Ishikawa (cell line): ENCODE results near the gene MAP2K6.

Experiments used
- CEBPB ChIP-seq: IDR thresholded peaks from 2 replicates; pipeline ENCODE4 v1.6.1; 2012
- CREB1 ChIP-seq: IDR thresholded peaks from 2 replicates; pipeline ENCODE4 v1.6.1; 2012; ENCODE audit warnings: low read depth
- EP300 ChIP-seq: IDR thresholded peaks from 2 replicates; pipeline ENCODE4 v1.6.1; 2012; ENCODE audit warnings: borderline replicate concordance
- MAX ChIP-seq: IDR thresholded peaks from 2 replicates; pipeline ENCODE4 v1.6.1; 2012
- RAD21 ChIP-seq: IDR thresholded peaks from 2 replicates; pipeline ENCODE4 v1.6.1; 2012; ENCODE audit warnings: low read depth
- REST ChIP-seq: IDR thresholded peaks from 2 replicates; pipeline ENCODE4 v1.6.1; 2012; ENCODE audit warnings: low read depth, mild to moderate bottlenecking
- TAF1 ChIP-seq: IDR thresholded peaks from 2 replicates; pipeline ENCODE4 v1.6.1; 2012; ENCODE audit warnings: low read depth, mild to moderate bottlenecking
- TCF12 ChIP-seq: IDR thresholded peaks from 2 replicates; pipeline ENCODE4 v1.6.1; 2012; ENCODE audit warnings: low read depth
- TEAD4 ChIP-seq: IDR thresholded peaks from 2 replicates; pipeline ENCODE4 v1.6.1; 2012
- USF1 ChIP-seq: IDR thresholded peaks from 2 replicates; pipeline ENCODE4 v1.6.1; 2012
- YY1 ChIP-seq: IDR thresholded peaks from 2 replicates; pipeline ENCODE4 v1.6.1; 2012; ENCODE audit warnings: low read depth
- ZBTB7A ChIP-seq: IDR thresholded peaks from 2 replicates; pipeline ENCODE4 v1.6.1; 2012; ENCODE audit warnings: low read depth

- TF ChIP-seq YY1 (0 out of 2 replicates have a peak, but pooled peaks have one; percentile 29), EP300 (peak; percentile 46; the same call in 1 of the 2 replicates), TCF12 (peak; percentile 56), MAX (no peak; the same call in 1 of the 2 replicates), RAD21 (no peak), REST (no peak), TEAD4 (0 out of 2 replicates have a peak, but pooled peaks have one; percentile 27), CREB1 (no peak), TAF1 (no peak), USF1 (no peak), ZBTB7A (no peak), CEBPB (no peak)
Measured at GRCh38 chr17:69448431-69449102, 34.1 kb downstream of the MAP2K6 start.
